Testis (tissue), 2 donors: Measurements from ENCODE around the gene TBL2.

Source experiments
- CTCF ChIP-seq, 3 experiments: fragments of 450-650 bp in 2 of 3; fragments of 200-600 bp in 1 of 3; sonication (generic) in 1 of 3; IDR thresholded peaks; one replicate each; pipeline ENCODE4 v1.5.1; 2016 to 2019; ENCODE audit warnings: antibody characterized with exemption in 3 of 3, mild to moderate bottlenecking in 2 of 3, moderate library complexity in 1 of 3
- POLR2A ChIP-seq: fragments of 450-650 bp; IDR thresholded peaks from one replicate; pipeline ENCODE4 v1.6.1; 2017; ENCODE audit warnings: antibody characterized with exemption, mild to moderate bottlenecking, moderate library complexity

- TF ChIP-seq POLR2A (no peak), CTCF (IDR thresholded peaks at IDR 0.05) (no peak)
Measured at GRCh38 chr7:73577627-73578341, 595 bp downstream of the TBL2 start.
